ENCODE data around the gene NXT1.

Gene NXT1

DNA sequence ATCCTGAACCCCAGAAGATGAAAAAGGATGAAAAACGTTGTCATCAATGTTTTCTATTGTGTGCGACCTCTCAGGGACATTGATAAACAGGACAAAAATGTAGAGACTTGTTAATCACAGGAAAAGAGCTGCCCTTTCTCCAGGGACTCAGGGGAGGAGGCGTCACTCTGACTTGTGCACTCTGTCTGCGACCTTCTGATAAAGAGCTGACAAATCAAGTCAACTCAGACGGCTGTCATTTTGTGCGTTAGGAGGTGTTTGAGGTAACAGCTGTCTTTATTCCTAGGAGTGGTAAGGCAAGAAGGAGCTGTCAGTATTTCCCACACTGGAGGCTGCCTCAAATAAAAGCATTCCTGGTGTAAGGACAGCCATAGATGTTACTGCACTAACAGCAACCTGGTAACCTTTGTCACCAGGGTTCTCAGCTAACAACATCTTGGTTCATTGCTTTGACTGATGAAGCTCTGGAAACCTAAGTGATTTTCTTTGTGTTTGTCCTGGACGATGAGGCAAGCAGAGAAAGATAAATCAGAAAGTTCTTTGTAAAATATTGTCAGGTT, 38.6 kb upstream of the NXT1 start:
- Histone ChIP-seq H3K27ac (ENCODE audit: low read depth, low read length) (no peak overlapping the region), H3K9ac (ENCODE audit: low read length) (no peak overlapping the region), H3K27me3 (ENCODE audit: control insufficient read depth, insufficient read depth, low read length) (no peaks in the 10 kb centered on the region), H3K4me3 (ENCODE audit: low read depth, low read length) (no peak overlapping the region), H3K9me3 (ENCODE audit: control insufficient read depth, insufficient read depth, low read depth, low read length) (no peaks in the 10 kb centered on the region), H3K4me1 (ENCODE audit: control insufficient read depth, insufficient read depth, low read length) (no peaks in the 10 kb centered on the region), H3K36me3 (ENCODE audit: control insufficient read depth, insufficient read depth, low read length) (no peaks in the 10 kb centered on the region)

DNA sequence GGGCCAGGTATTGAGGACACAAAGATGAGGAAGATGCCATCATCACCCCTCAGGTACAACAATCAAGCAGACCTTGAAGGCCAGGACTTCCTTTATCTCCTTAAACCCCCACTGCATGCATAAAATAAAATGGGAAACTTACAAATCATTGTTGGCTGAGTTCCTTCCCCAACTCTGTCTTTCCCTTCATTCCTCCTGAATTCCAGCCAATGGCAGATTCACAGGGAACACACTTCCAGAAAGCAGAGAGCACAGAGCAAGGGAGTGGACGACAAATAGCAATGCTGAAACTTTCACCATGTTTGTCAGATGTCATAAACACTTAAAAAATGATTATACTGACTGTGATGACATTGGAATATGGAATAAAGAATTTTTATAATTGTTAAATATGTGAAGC, 37.3 kb upstream of the NXT1 start:
- Histone ChIP-seq H3K9ac (ENCODE audit: low read length) (no peak overlapping the region), H3K9me3 (ENCODE audit: control insufficient read depth, insufficient read depth, low read depth, low read length) (no peaks in the 10 kb centered on the region), H3K4me1 (ENCODE audit: control insufficient read depth, insufficient read depth, low read length) (no peaks in the 10 kb centered on the region), H3K4me3 (ENCODE audit: low read depth, low read length) (no peak overlapping the region), H3K36me3 (ENCODE audit: control insufficient read depth, insufficient read depth, low read length) (no peaks in the 10 kb centered on the region), H3K27me3 (ENCODE audit: control insufficient read depth, insufficient read depth, low read length) (no peaks in the 10 kb centered on the region), H3K27ac (ENCODE audit: low read depth, low read length) (no peak overlapping the region)

DNA sequence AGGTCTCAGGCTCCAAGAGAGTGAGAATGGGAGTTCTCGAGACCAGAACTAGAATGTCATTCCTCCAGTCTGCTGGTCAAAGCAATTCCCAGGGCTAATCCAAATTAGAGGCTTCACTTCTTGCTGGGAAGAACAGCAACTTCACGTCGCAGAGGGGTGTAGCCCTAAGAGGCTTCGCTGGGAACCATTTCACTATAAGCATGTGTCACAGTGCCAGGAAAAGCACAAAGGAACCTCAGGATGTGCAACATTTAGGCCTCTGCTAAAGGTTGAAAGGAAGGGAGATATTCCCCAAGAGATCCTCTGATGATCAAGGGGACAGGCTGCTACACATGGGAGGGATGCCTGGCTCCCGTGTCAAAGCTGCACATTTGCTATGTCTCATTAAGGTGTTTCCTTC, 35.9 kb upstream of the NXT1 start:
- Histone ChIP-seq H3K27ac (ENCODE audit: low read depth, low read length) (no peak overlapping the region), H3K4me3 (ENCODE audit: low read depth, low read length) (no peak overlapping the region), H3K36me3 (ENCODE audit: control insufficient read depth, insufficient read depth, low read length) (no peaks in the 10 kb centered on the region), H3K9ac (ENCODE audit: low read length) (no peak overlapping the region), H3K9me3 (ENCODE audit: control insufficient read depth, insufficient read depth, low read depth, low read length) (no peaks in the 10 kb centered on the region), H3K27me3 (ENCODE audit: control insufficient read depth, insufficient read depth, low read length) (no peaks in the 10 kb centered on the region), H3K4me1 (ENCODE audit: control insufficient read depth, insufficient read depth, low read length) (no peaks in the 10 kb centered on the region)

DNA sequence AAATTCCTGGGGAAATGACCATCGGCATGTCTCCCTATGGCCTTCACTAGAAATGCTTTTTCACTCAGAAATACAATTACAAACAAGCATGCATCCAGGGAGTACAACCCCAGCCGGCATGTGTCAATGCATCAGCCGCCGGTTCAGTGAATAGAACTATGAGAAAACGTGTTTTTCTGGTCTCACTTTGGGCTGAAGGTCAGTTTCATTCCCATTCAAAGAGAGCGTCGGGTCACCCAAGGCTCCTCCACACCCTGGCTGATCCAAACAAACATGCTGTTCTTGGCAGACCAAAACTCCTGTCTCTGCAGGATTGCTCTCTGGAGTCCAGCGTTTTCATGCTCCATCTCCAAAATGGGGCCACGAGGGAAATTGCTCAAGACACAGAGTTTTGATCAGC, 35.5 kb upstream of the NXT1 start:
- Histone ChIP-seq H3K9me3 (ENCODE audit: control insufficient read depth, insufficient read depth, low read depth, low read length) (no peaks in the 10 kb centered on the region), H3K4me1 (ENCODE audit: control insufficient read depth, insufficient read depth, low read length) (no peaks in the 10 kb centered on the region), H3K36me3 (ENCODE audit: control insufficient read depth, insufficient read depth, low read length) (no peaks in the 10 kb centered on the region), H3K4me3 (ENCODE audit: low read depth, low read length) (no peak overlapping the region), H3K27ac (ENCODE audit: low read depth, low read length) (no peak overlapping the region), H3K27me3 (ENCODE audit: control insufficient read depth, insufficient read depth, low read length) (no peaks in the 10 kb centered on the region), H3K9ac (ENCODE audit: low read length) (no peak overlapping the region)

DNA sequence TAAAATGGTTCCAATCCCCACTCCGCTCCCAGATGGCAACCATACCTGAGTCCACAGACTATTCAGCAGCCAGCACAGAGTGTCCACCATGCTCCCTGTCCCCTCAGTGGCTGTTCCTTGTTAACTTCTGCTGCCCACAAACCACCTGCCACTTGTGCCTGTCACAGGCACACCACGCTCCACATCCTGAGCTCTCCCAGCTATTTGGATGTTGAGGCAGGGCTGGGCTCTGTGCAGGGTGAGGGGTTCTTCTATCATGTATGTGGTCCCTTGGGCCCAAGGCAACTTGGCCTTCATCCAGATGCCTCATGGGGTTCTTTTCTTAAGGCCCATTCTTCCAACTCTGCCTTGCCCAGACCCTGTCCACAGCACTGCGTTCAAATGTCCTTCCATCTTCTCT, 34.0 kb upstream of the NXT1 start:
- H3K4me1 ChIP-seq (ENCODE audit: control insufficient read depth, insufficient read depth, low read length) = no peaks in the 10 kb centered on the region
- H3K27ac ChIP-seq (ENCODE audit: low read depth, low read length) = no peak overlapping the region
- H3K9me3 ChIP-seq (ENCODE audit: control insufficient read depth, insufficient read depth, low read depth, low read length) = peaks cover 6% of the 10 kb centered on the region; the same call in 1 of the 2 replicates
- H3K9ac ChIP-seq (ENCODE audit: low read length) = no peak overlapping the region
- H3K36me3 ChIP-seq (ENCODE audit: control insufficient read depth, insufficient read depth, low read length) = no peaks in the 10 kb centered on the region
- H3K4me3 ChIP-seq (ENCODE audit: low read depth, low read length) = no peak overlapping the region
- no peaks in the 10 kb centered on the region for H3K27me3 ChIP-seq (ENCODE audit: control insufficient read depth, insufficient read depth, low read length)

DNA sequence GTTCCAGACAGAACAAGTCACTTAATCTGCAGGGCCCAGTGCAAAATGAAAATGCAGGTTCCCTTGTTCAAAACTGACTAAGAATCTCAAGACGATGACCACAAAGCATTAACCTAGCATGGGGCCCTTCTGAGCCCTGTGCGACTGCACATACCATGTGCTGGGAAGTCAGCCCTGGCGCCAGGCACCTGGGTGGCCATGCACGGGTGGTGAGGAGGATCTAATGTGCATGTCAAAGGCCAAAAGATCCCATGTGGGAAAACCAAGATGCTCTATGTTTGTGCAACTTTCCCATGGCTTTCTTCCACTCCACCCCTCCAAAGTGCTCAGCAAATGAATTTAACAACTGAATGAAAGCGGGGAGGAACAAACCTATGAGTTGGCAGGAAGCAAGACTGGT, 33.5 kb upstream of the NXT1 start:
- H3K27ac ChIP-seq (ENCODE audit: low read depth, low read length) = no peak overlapping the region
- no peaks in the 10 kb centered on the region for H3K36me3 ChIP-seq (ENCODE audit: control insufficient read depth, insufficient read depth, low read length)
- no peaks in the 10 kb centered on the region for H3K4me1 ChIP-seq (ENCODE audit: control insufficient read depth, insufficient read depth, low read length)
- no peaks in the 10 kb centered on the region for H3K27me3 ChIP-seq (ENCODE audit: control insufficient read depth, insufficient read depth, low read length)
- H3K9me3 ChIP-seq (ENCODE audit: control insufficient read depth, insufficient read depth, low read depth, low read length) = peaks cover 6% of the 10 kb centered on the region; the same call in 1 of the 2 replicates
- no peak overlapping the region for H3K4me3 ChIP-seq (ENCODE audit: low read depth, low read length)
- no peak overlapping the region for H3K9ac ChIP-seq (ENCODE audit: low read length)

DNA sequence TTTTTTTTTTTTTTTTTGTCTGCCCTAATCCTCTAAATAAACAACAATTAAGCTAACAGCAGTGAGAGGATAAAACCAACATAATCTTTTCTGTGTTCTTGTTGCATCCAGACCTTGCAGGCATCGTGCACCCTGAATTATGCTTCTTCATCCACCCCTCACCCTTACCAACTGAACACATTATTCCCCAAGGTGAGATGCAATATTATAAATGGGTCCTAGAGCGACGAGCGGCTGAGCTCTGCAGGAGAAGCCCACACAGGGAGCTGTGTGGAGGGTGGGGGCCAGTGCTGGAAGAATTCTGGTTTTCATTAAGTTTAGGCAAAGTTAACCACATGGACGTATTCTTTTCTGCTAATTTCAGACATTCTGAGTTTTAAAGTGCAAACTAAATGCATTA, 32.2 kb upstream of the NXT1 start:
- H3K27me3 ChIP-seq (ENCODE audit: control insufficient read depth, insufficient read depth, low read length) = no peaks in the 10 kb centered on the region
- no peaks in the 10 kb centered on the region for H3K4me1 ChIP-seq (ENCODE audit: control insufficient read depth, insufficient read depth, low read length)
- H3K9ac ChIP-seq (ENCODE audit: low read length) = no peak overlapping the region
- H3K27ac ChIP-seq (ENCODE audit: low read depth, low read length) = no peak overlapping the region
- no peaks in the 10 kb centered on the region for H3K36me3 ChIP-seq (ENCODE audit: control insufficient read depth, insufficient read depth, low read length)
- no peak overlapping the region for H3K4me3 ChIP-seq (ENCODE audit: low read depth, low read length)
- H3K9me3 ChIP-seq (ENCODE audit: control insufficient read depth, insufficient read depth, low read depth, low read length) = peaks cover 6% of the 10 kb centered on the region; the same call in 1 of the 2 replicates

DNA sequence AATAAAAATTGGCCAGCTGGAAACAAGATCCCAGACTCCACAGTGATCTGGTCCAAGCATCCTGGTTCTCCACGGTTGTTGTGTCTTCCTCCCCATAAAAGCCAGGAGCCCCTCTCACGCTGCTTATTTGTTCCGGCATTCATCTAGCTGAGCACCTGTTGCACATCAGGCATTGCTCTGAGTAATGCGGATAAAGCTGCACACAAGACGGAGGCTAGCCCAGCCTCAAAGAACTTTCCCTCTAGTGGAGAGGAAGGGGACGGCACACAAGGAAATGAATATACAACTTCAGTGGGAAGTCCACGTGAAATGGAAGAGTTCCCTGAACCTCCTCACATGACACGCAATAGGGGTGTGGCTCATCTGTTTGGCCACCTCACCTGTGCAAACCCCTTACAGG, 30.3 kb upstream of the NXT1 start:
- no peak overlapping the region for H3K9ac ChIP-seq (ENCODE audit: low read length)
- peaks cover 6% of the 10 kb centered on the region; the same call in 1 of the 2 replicates for H3K9me3 ChIP-seq (ENCODE audit: control insufficient read depth, insufficient read depth, low read depth, low read length)
- H3K27me3 ChIP-seq (ENCODE audit: control insufficient read depth, insufficient read depth, low read length) = no peaks in the 10 kb centered on the region
- H3K36me3 ChIP-seq (ENCODE audit: control insufficient read depth, insufficient read depth, low read length) = no peaks in the 10 kb centered on the region
- no peak overlapping the region for H3K4me3 ChIP-seq (ENCODE audit: low read depth, low read length)
- H3K27ac ChIP-seq (ENCODE audit: low read depth, low read length) = no peak overlapping the region
- H3K4me1 ChIP-seq (ENCODE audit: control insufficient read depth, insufficient read depth, low read length) = no peaks in the 10 kb centered on the region

DNA sequence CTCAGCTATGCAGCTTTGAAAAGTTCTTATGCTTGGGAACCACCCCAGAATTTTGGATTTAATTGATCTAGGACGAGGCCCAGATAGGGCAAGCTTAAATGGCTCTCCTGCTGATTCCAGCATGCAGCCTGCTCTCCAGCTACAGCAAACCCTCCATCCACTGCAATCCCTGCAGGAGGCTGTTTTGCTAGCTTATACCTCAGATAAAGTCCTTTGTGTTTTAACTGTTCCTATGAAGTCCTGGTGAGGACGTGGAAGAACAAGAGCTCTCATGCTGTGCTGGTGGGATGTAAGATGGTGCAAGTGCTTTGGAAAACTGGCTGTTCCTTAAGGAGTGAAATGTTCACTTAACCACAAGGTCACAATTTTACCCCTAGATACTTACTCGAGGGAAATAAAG, 25.5 kb upstream of the NXT1 start:
- Histone ChIP-seq H3K27me3 (ENCODE audit: control insufficient read depth, insufficient read depth, low read length) (no peaks in the 10 kb centered on the region), H3K9ac (ENCODE audit: low read length) (no peak overlapping the region), H3K27ac (ENCODE audit: low read depth, low read length) (no peak overlapping the region), H3K36me3 (ENCODE audit: control insufficient read depth, insufficient read depth, low read length) (no peaks in the 10 kb centered on the region), H3K9me3 (ENCODE audit: control insufficient read depth, insufficient read depth, low read depth, low read length) (peaks cover 6% of the 10 kb centered on the region; the same call in 1 of the 2 replicates), H3K4me3 (ENCODE audit: low read depth, low read length) (no peak overlapping the region), H3K4me1 (ENCODE audit: control insufficient read depth, insufficient read depth, low read length) (no peaks in the 10 kb centered on the region)

DNA sequence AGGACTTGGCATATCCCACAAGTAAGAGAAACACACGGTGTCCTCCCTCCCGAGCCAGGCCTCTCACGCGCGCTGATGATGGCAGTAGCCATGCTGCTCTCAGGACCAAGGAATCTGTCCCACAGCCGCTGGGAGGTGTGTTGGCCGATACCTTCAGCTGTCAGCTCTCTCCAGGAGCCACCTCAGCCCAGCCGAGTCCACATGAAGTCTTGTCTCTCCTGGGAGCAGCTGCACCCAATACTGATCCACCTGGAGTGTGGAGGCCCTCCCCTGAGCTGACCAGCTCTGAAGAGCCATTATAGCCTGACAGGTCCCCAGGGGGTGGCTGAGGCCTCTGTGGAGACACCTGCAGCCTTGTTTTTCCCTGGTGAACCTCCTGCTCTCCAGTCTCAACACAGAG, 23.8 kb upstream of the NXT1 start:
- no peaks in the 10 kb centered on the region for H3K27me3 ChIP-seq (ENCODE audit: control insufficient read depth, insufficient read depth, low read length)
- no peaks in the 10 kb centered on the region for H3K36me3 ChIP-seq (ENCODE audit: control insufficient read depth, insufficient read depth, low read length)
- H3K9me3 ChIP-seq (ENCODE audit: control insufficient read depth, insufficient read depth, low read depth, low read length) = no peaks in the 10 kb centered on the region; the same call in 1 of the 2 replicates

DNA sequence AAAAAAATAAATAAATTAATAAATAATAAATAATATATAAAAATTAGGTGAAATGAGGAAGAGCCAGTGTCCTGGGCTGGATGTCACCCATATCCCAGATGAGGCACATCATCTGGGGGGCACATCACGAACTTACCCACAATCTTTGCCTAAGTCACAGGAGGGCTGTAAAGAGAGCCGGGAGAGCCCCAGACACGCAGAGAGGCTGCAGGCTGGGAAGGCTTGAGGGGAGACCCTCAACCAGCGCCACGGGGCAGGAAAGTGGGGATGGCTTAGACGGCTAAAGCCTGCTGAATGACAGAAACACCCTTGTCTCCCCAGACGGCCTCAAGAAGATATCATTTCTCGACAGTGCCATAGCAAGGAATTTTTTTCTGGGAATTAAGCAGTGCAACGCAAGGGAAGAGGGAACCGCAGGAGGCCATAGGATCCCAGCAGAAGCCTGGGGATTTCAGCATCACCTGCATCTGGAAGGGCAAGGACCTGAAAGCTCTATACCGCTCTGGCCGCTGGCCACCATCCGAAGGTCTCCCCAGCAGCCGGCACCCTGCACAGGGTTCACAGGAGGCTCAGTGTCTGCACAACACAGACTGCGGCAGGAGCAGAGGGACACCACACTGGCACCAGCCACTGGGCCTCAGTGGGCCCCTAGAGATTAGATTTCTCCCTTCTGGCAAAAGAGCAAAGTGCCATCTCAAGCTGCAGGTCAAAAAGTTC, 22.8 kb upstream of the NXT1 start:
- Histone ChIP-seq H3K27ac (ENCODE audit: low read depth, low read length) (no peak overlapping the region), H3K9me3 (ENCODE audit: control insufficient read depth, insufficient read depth, low read depth, low read length) (no peaks in the 10 kb centered on the region; the same call in 1 of the 2 replicates), H3K4me1 (ENCODE audit: control insufficient read depth, insufficient read depth, low read length) (no peaks in the 10 kb centered on the region), H3K4me3 (ENCODE audit: low read depth, low read length) (no peak overlapping the region), H3K27me3 (ENCODE audit: control insufficient read depth, insufficient read depth, low read length) (no peaks in the 10 kb centered on the region), H3K36me3 (ENCODE audit: control insufficient read depth, insufficient read depth, low read length) (no peaks in the 10 kb centered on the region), H3K9ac (ENCODE audit: low read length) (no peak overlapping the region)

More for the DNA sequence above, 23.8 kb upstream of the NXT1 start:
- no peak overlapping the region for H3K4me3 ChIP-seq (ENCODE audit: low read depth, low read length)
- H3K9ac ChIP-seq (ENCODE audit: low read length) = no peak overlapping the region
- no peak overlapping the region for H3K27ac ChIP-seq (ENCODE audit: low read depth, low read length)
- H3K4me1 ChIP-seq (ENCODE audit: control insufficient read depth, insufficient read depth, low read length) = no peaks in the 10 kb centered on the region
